ENCODE data around the gene NOM1.

Gene NOM1

GRCh38 chr7:157017603-157018327 lies 68.3 kb downstream of the NOM1 start:
- DNase-seq (ENCODE audit: low read depth in 2 of 2): no peak

GRCh38 chr7:157018328-157018996 lies 69.0 kb downstream of the NOM1 start:
- DNase-seq (ENCODE audit: low read depth in 2 of 2): no peak

- no peak for DNase-seq (ENCODE audit: low read depth in 2 of 2)
Observed at GRCh38 chr7:157018997-157019608, 69.6 kb downstream of the NOM1 start.

GRCh38 chr7:157019718-157020451 lies 70.4 kb downstream of the NOM1 start:
- no peak for DNase-seq (ENCODE audit: low read depth in 2 of 2)

- no peak for DNase-seq (ENCODE audit: low read depth in 2 of 2)
Observed at GRCh38 chr7:157020514-157021070, 71.1 kb downstream of the NOM1 start.

GRCh38 chr7:157021071-157021870 lies 71.8 kb downstream of the NOM1 start:
- no peak for DNase-seq (ENCODE audit: low read depth in 2 of 2)

- no peak for DNase-seq (ENCODE audit: low read depth in 2 of 2)
Observed at GRCh38 chr7:157021871-157022680, 72.6 kb downstream of the NOM1 start.
